NT2/D1 (cell line): ENCODE measurements around the gene GATB.

Source experiments
- YY1 ChIP-seq: IDR thresholded peaks from 2 replicates; pipeline ENCODE4 v1.6.1; 2011; ENCODE audit not compliant: insufficient read length, insufficient read depth
- ZNF274 ChIP-seq: IDR thresholded peaks from 2 replicates; pipeline ENCODE4 v1.6.1; 2011; ENCODE audit warnings: mild to moderate bottlenecking, low read depth, low read length

DNA sequence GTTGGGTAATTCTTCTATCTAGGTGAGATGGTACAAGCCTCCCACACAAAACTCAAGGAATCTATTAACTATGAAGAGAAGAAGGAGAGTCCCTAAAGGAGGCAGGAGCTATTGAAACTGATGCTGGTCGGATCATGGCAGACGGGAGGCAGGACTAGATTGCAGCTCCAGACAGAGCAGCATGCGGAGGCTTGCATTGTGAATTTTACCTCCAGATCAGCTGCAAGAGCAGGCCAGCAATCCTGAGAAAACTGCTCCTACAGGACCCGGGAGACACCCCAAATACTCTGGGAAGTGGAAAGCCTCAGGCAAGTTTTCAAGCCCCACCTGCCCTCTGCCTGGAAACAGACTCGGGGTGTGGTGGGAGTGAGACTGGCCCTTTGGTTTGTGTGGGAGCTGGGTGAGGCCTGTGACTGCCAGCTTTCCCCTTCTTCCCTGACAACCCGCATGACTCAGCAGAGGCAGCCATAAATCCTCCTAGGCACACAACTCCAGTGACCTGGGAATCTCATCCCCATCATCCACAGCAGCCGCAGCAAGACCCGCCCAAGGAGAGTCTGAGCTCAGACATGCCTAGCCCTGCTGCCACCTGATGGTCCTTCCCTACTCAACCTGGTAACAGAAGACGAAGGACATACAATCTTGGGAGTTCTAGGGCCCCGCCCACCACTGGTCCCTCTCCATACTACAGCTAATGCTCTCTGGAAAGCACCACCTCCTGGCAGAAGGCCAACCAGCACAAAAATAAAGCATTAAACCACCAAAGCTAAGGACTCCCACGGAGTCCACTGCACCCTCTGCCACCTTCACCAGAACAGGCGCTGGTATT is 30.9 kb downstream of the GATB start:
- TF ChIP-seq ZNF274 (no peak), YY1 (no peak)
